HG02678 (cell line): ENCODE results near the gene GALNT9.
"Not testable (repeated sequence)": the region's sequence is repeated elsewhere in the genome, so short reads cannot be mapped to it uniquely, and the experiment has no call there.

Experiments
- ATAC-seq: cut with Tn5 transposase; IDR thresholded peaks from one replicate; pipeline ENCODE4 v1.9.1; 2021; ENCODE audit warnings: mild to moderate bottlenecking, moderate library complexity; ENCODE audit not compliant: unreplicated experiment

The GALNT9 gene

GRCh38 chr12:132149526-132149925 lies 179.9 kb downstream of the GALNT9 start:
- ATAC-seq = not testable (repeated sequence)

GRCh38 chr12:132148368-132149045 lies 180.9 kb downstream of the GALNT9 start:
- ATAC-seq = no peak

- no peak for ATAC-seq
These were observed 181.7 kb downstream of the GALNT9 start for GRCh38 chr12:132147423-132148367.

- no peak for ATAC-seq
These were observed 182.5 kb downstream of the GALNT9 start for GRCh38 chr12:132146772-132147422.
